Mesenchymal stem cell (in vitro differentiated cells and primary cell): ENCODE results near the gene SNX22.

Experiments
- DNase-seq: peaks from one replicate; pipeline ENCODE4 v3.0.0-alpha.2; 2013
- H2AFZ ChIP-seq: one replicate; pipeline ENCODE4 v1.6.1; 2013; ENCODE audit warnings: low read depth, mild to moderate bottlenecking, control low read depth, inconsistent platforms, low read length, moderate library complexity
- H2AK5ac ChIP-seq: 2 replicates; pipeline ENCODE4 v1.6.1; 2013; ENCODE audit warnings: low read length, moderate library complexity, mild to moderate bottlenecking, inconsistent platforms; ENCODE audit not compliant: severe bottlenecking
- H2BK120ac ChIP-seq: one replicate; pipeline ENCODE4 v1.6.1; 2013; ENCODE audit warnings: low read depth, mild to moderate bottlenecking, inconsistent platforms, low read length, moderate library complexity
- H2BK12ac ChIP-seq, 2 experiments: one replicate each; pipeline ENCODE4 v1.6.1; 2013; ENCODE audit warnings: inconsistent platforms in 2 of 2, low read length in 2 of 2, mild to moderate bottlenecking in 2 of 2, moderate library complexity in 2 of 2, control low read depth in 1 of 2
- H2BK15ac ChIP-seq: one replicate; pipeline ENCODE4 v1.6.1; 2013; ENCODE audit warnings: mild to moderate bottlenecking, low read depth, inconsistent platforms; ENCODE audit not compliant: poor library complexity, severe bottlenecking
- H2BK5ac ChIP-seq: 2 replicates; pipeline ENCODE4 v1.6.1; 2013; ENCODE audit warnings: low read depth, mild to moderate bottlenecking, low read length, control low read depth, inconsistent platforms; ENCODE audit not compliant: poor library complexity, severe bottlenecking
- H3K14ac ChIP-seq, 2 experiments: one replicate each; pipeline ENCODE4 v1.6.1; 2013; ENCODE audit warnings: inconsistent platforms in 2 of 2, low read length in 2 of 2, control low read depth in 1 of 2, mild to moderate bottlenecking in 1 of 2, moderate library complexity in 1 of 2
- H3K18ac ChIP-seq, 2 experiments: one replicate each; pipeline ENCODE4 v1.6.1; 2013; ENCODE audit warnings: inconsistent platforms in 2 of 2, low read length in 2 of 2, control low read depth in 1 of 2, low read depth in 1 of 2, mild to moderate bottlenecking in 1 of 2
- H3K23ac ChIP-seq, 2 experiments: one replicate each; pipeline ENCODE4 v1.6.1; 2013; ENCODE audit warnings: inconsistent platforms in 2 of 2, low read length in 2 of 2, mild to moderate bottlenecking in 2 of 2, moderate library complexity in 2 of 2, control low read depth in 1 of 2
- H3K27ac ChIP-seq: 2 replicates; pipeline ENCODE4 v1.5.1; 2013; ENCODE audit warnings: mild to moderate bottlenecking, moderate library complexity, low read length, control low read depth, inconsistent platforms; ENCODE audit not compliant: poor library complexity, severe bottlenecking
- H3K27me3 ChIP-seq, 2 experiments: 2 replicates each; pipeline versions ENCODE4 v1.6.1 to v1.7.0; 2013; ENCODE audit warnings: low read length in 2 of 2, mild to moderate bottlenecking in 2 of 2, moderate library complexity in 2 of 2, control low read depth in 1 of 2, inconsistent platforms in 1 of 2; ENCODE audit not compliant: control insufficient read depth in 1 of 2, insufficient read depth in 1 of 2
- H3K36me3 ChIP-seq, 2 experiments: 2 replicates each; pipeline versions ENCODE4 v1.6.1 to v1.7.0; 2013; ENCODE audit warnings: low read length in 2 of 2, control low read depth in 1 of 2, inconsistent platforms in 1 of 2, low read depth in 1 of 2, mild to moderate bottlenecking in 1 of 2; ENCODE audit not compliant: insufficient read depth in 2 of 2, control insufficient read depth in 1 of 2
- H3K4ac ChIP-seq, 2 experiments: one replicate each; pipeline ENCODE4 v1.6.1; 2013; ENCODE audit warnings: inconsistent platforms in 2 of 2, low read length in 2 of 2, mild to moderate bottlenecking in 2 of 2, moderate library complexity in 2 of 2, control low read depth in 1 of 2, low read depth in 1 of 2
- H3K4me1 ChIP-seq: 2 replicates; pipeline ENCODE4 v1.6.1; 2013; ENCODE audit warnings: low read depth, low read length, control low read depth; ENCODE audit not compliant: control insufficient read depth, insufficient read depth
- H3K4me2 ChIP-seq: 2 replicates; pipeline ENCODE4 v1.6.1; 2013; ENCODE audit warnings: low read length, mild to moderate bottlenecking, inconsistent platforms; ENCODE audit not compliant: poor library complexity, severe bottlenecking
- H3K4me3 ChIP-seq, 2 experiments: 2 replicates each; pipeline versions ENCODE4 v1.5.1 to v1.7.0; 2013; ENCODE audit warnings: low read length in 2 of 2, mild to moderate bottlenecking in 2 of 2, control low read depth in 1 of 2, low read depth in 1 of 2; ENCODE audit not compliant: insufficient read depth in 1 of 2
- H3K79me1 ChIP-seq: replicated peaks from 2 replicates; pipeline ENCODE4 v1.6.1; 2013; ENCODE audit warnings: mild to moderate bottlenecking, control low read depth, low read length, inconsistent platforms; ENCODE audit not compliant: poor library complexity, severe bottlenecking
- H3K9ac ChIP-seq: 2 replicates; pipeline ENCODE4 v1.7.0; 2013; ENCODE audit warnings: mild to moderate bottlenecking, low read length, moderate library complexity
- H3K9me3 ChIP-seq: 2 replicates; pipeline ENCODE4 v1.7.0; 2013; ENCODE audit warnings: mild to moderate bottlenecking, low read length; ENCODE audit not compliant: control insufficient read depth
- H4K8ac ChIP-seq: one replicate; pipeline ENCODE4 v1.6.1; 2013; ENCODE audit warnings: inconsistent platforms, mild to moderate bottlenecking, low read length, moderate library complexity
- H4K91ac ChIP-seq: one replicate; pipeline ENCODE4 v1.6.1; 2013; ENCODE audit warnings: mild to moderate bottlenecking, low read length, inconsistent platforms
- WGBS: methylation state at CpG from one replicate; pipeline ENCODE4 v1.1.7; 2013; ENCODE audit warnings: mixed read lengths; 5-methylcytosine and 5-hydroxymethylcytosine counted together

The SNX22 gene

GRCh38 chr15:64162869-64163658 lies 11.5 kb downstream of the SNX22 start, which contains the start of gene PPIB:
Gene PPIB, minus strand, starts transcription at chr15:64163022. Its CDS starts 36 bp downstream, at chr15:64162986.
- Histone ChIP-seq H3K27me3 (no peaks in the 10 kb centered on the region), H3K4me1 (peaks cover 25% of the 10 kb centered on the region), H4K8ac (peak within 1 kb of the TSS; percentile 97), H3K14ac (peak within 1 kb of the TSS in 1 of 2 experiments; percentile 94), H3K4ac (peak within 1 kb of the TSS; percentile 89 to 99), H2BK15ac (no peak within 1 kb of the TSS), H3K23ac (no peak within 1 kb of the TSS), H3K36me3 (peaks cover 30 to 33% of the 10 kb centered on the region in 2 experiments), H3K27ac (peak within 1 kb of the TSS; percentile 94), H2AK5ac (no peak within 1 kb of the TSS), H3K4me3 (peak within 1 kb of the TSS; percentile 97 to 98), H2AFZ (peak within 1 kb of the TSS; percentile 86), H3K4me2 (peak within 1 kb of the TSS; percentile 73), H2BK120ac (peak within 1 kb of the TSS; percentile 59), H3K18ac (peak within 1 kb of the TSS; percentile 98 to 99), H3K9ac (peak within 1 kb of the TSS; percentile 99), H2BK12ac (peak within 1 kb of the TSS in 1 of 2 experiments; percentile 35), H4K91ac (peak within 1 kb of the TSS; percentile 91), H2BK5ac (no peak within 1 kb of the TSS), H3K79me1 (peaks cover 10% of the 10 kb centered on the region), H3K9me3 (no peaks in the 10 kb centered on the region)
- WGBS: under 1% methylated on average over 54 of the region's 69 CpGs
- DNase-seq: peak; percentile 98

- Histone ChIP-seq H3K4me1 (peaks cover 20% of the 10 kb centered on the region), H3K36me3 (peaks cover 22 to 28% of the 10 kb centered on the region in 2 experiments), H3K4ac (peak overlapping the region in 1 of 2 experiments; percentile 40), H2BK5ac (no peak overlapping the region), H3K4me3 (peak overlapping the region in 1 of 2 experiments; percentile 80), H3K23ac (no peak overlapping the region), H3K9ac (peak overlapping the region; percentile 87), H2BK15ac (no peak overlapping the region), H3K27ac (peak overlapping the region; percentile 58), H4K8ac (no peak overlapping the region), H3K14ac (no peak overlapping the region), H2AFZ (no peak overlapping the region), H3K4me2 (no peak overlapping the region), H3K27me3 (no peaks in the 10 kb centered on the region), H2BK120ac (no peak overlapping the region), H3K9me3 (no peaks in the 10 kb centered on the region), H3K18ac (peak overlapping the region in 1 of 2 experiments; percentile 13), H3K79me1 (peaks cover 6% of the 10 kb centered on the region), H2AK5ac (no peak overlapping the region), H2BK12ac (no peak overlapping the region), H4K91ac (no peak overlapping the region)
- 65% methylated on average over 14 of the region's 14 CpGs for WGBS
- peak; percentile 38 for DNase-seq
Measured at GRCh38 chr15:64163659-64164362, 12.3 kb downstream of the SNX22 start.

- Histone ChIP-seq H3K18ac (no peak overlapping the region), H3K23ac (no peak overlapping the region), H2BK5ac (no peak overlapping the region), H3K27me3 (no peaks in the 10 kb centered on the region), H3K14ac (no peak overlapping the region), H3K4me1 (peaks cover 17% of the 10 kb centered on the region), H2BK15ac (no peak overlapping the region), H2AK5ac (no peak overlapping the region), H3K27ac (no peak overlapping the region), H3K4ac (no peak overlapping the region), H3K9ac (no peak overlapping the region), H3K4me3 (no peak overlapping the region), H3K4me2 (no peak overlapping the region), H2BK12ac (no peak overlapping the region), H2AFZ (no peak overlapping the region), H4K91ac (no peak overlapping the region), H3K9me3 (no peaks in the 10 kb centered on the region), H2BK120ac (no peak overlapping the region), H3K79me1 (peaks cover 4% of the 10 kb centered on the region), H3K36me3 (peaks cover 16 to 23% of the 10 kb centered on the region in 2 experiments), H4K8ac (no peak overlapping the region)
- no peak for DNase-seq
- 93% methylated on average over 4 of the region's 4 CpGs for WGBS
Measured at GRCh38 chr15:64164436-64164835, 12.9 kb downstream of the SNX22 start.
